Mucosa of descending colon (tissue), 3 donors: ENCODE results near the gene AFDN. TPM values are rescaled to one million over a fixed set of nuclear protein-coding genes. Genes with fewer than 3 reads are reported as not detected.

Source experiments
- ATAC-seq: fragments of 200-7000 bp; cut with Tn5 transposase; one replicate; pipeline ENCODE4 v1.9.1; 2020; ENCODE audit warnings: mild to moderate bottlenecking, moderate library complexity
- DNase-seq, 3 donors: peaks; one replicate each; pipeline ENCODE4 v3.0.0-alpha.2; 2020
- H3K36me3 ChIP-seq: fragments of 200-600 bp; one replicate; pipeline ENCODE4 v1.8.0; 2021; ENCODE audit warnings: low read depth, mild to moderate bottlenecking
- H3K4me1 ChIP-seq: fragments of 200-600 bp; one replicate; pipeline ENCODE4 v1.8.0; 2021; ENCODE audit warnings: low read depth, mild to moderate bottlenecking
- H3K4me3 ChIP-seq: fragments of 200-600 bp; one replicate; pipeline ENCODE4 v1.8.0; 2021; ENCODE audit warnings: mild to moderate bottlenecking
- H3K9me3 ChIP-seq: fragments of 200-600 bp; one replicate; pipeline ENCODE4 v1.8.0; 2021; ENCODE audit warnings: mild to moderate bottlenecking
- CTCF ChIP-seq: fragments of 200-600 bp; IDR thresholded peaks from one replicate; pipeline ENCODE4 v1.8.0; 2022; ENCODE audit warnings: antibody characterized with exemption, mild to moderate bottlenecking
- intact Hi-C, 2 donors: fragments of 100-400 bp; cut with DNase I in 1 of 2; cut with micrococcal nuclease in 1 of 2; formaldehyde crosslinking; loops; one replicate each; pipeline versions ENCODE4 v1.11.0 to v1.11.1; 2022; cut with DNase I, micrococcal nuclease
- total RNA-seq, 3 donors: library from RNA; stranded (reverse); fragmentation: NEBNext Ultra II Directional in 2 of 3; extraction: Animal tissue kit (Norgen Biotek cat#: 25700) in 2 of 3; gene quantifications; one replicate each; pipeline versions ENCODE4 v1.2.1 to v1.2.4, GENCODE V29; 2021 to 2023
- donor health status: DM: no; HTN: no; CAD: no; lungs with moderate emphysema.
- donor health status: DM: no; HTN: no; CAD: no.
- donor health status: DM: no; HTN: yes; CAD: no.

The AFDN gene
- total RNA-seq, 3 donors from 2014 or later, result 168 to 231 (median 208) TPM

GRCh38 chr6:167797476-167798265 lies 29.0 kb upstream of the AFDN start:
- H3K4me3 ChIP-seq, result no peak overlapping the region
- intact Hi-C loops, result no loop called here
- no peaks in the 10 kb centered on the region for H3K36me3 ChIP-seq
- H3K9me3 ChIP-seq, result no peaks in the 10 kb centered on the region
- TF ChIP-seq CTCF, result no peak
- peaks cover 17% of the 10 kb centered on the region for H3K4me1 ChIP-seq
- DNase-seq, result no peak
- no peak for ATAC-seq

GRCh38 chr6:167798453-167798852 lies 28.3 kb upstream of the AFDN start:
- no peak for ATAC-seq
- Histone ChIP-seq H3K4me1 (peaks cover 12% of the 10 kb centered on the region), H3K4me3 (no peak overlapping the region), H3K9me3 (no peaks in the 10 kb centered on the region), H3K36me3 (no peaks in the 10 kb centered on the region)
- intact Hi-C loops, result no loop called here
- DNase-seq, result no peak
- no peak for TF ChIP-seq CTCF

GRCh38 chr6:167799033-167799821 lies 27.5 kb upstream of the AFDN start:
- Histone ChIP-seq H3K4me1 (peaks cover 9% of the 10 kb centered on the region), H3K9me3 (no peaks in the 10 kb centered on the region), H3K4me3 (no peak overlapping the region), H3K36me3 (no peaks in the 10 kb centered on the region)
- ATAC-seq (no peak), DNase-seq (no peak)
- no peak for TF ChIP-seq CTCF
- intact Hi-C loops, result no loop called here

GRCh38 chr6:167800549-167800948 lies 26.2 kb upstream of the AFDN start:
- ATAC-seq (no peak), DNase-seq (no peak)
- no peak for TF ChIP-seq CTCF
- Histone ChIP-seq H3K36me3 (no peaks in the 10 kb centered on the region), H3K4me1 (peaks cover 9% of the 10 kb centered on the region), H3K4me3 (no peak overlapping the region), H3K9me3 (no peaks in the 10 kb centered on the region)
- intact Hi-C loops, result no loop called here

GRCh38 chr6:167801263-167801662 lies 25.4 kb upstream of the AFDN start:
- TF ChIP-seq CTCF, result no peak
- no peak for DNase-seq

More at GRCh38 chr6:167801263-167801662, 25.4 kb upstream of the AFDN start:
- intact Hi-C loops, result no loop called here
- Histone ChIP-seq H3K4me3 (no peak overlapping the region), H3K36me3 (no peaks in the 10 kb centered on the region), H3K9me3 (no peaks in the 10 kb centered on the region), H3K4me1 (peaks cover 10% of the 10 kb centered on the region)
- no peak for ATAC-seq
